ENCODE measurements around the gene IPPK.
"Not testable (repeated sequence)": the region's sequence is repeated elsewhere in the genome, so short reads cannot be mapped to it uniquely, and the experiment has no call there.

The IPPK gene

GRCh38 chr9:92601451-92601850 lies 68.5 kb downstream of the IPPK start:
- H3K27ac ChIP-seq: no peak overlapping the region
- no peak for TF ChIP-seq CTCF (conservative IDR thresholded peaks at IDR 0.05)
- no peak for TF ChIP-seq ZFX (IDR thresholded peaks at IDR 0.05)

GRCh38 chr9:92600462-92601261 lies 69.3 kb downstream of the IPPK start:
- no peak for TF ChIP-seq ZFX (IDR thresholded peaks at IDR 0.05)
- TF ChIP-seq CTCF (conservative IDR thresholded peaks at IDR 0.05): no peak
- H3K27ac ChIP-seq: no peak overlapping the region

GRCh38 chr9:92599938-92600461 lies 69.9 kb downstream of the IPPK start:
- H3K27ac ChIP-seq: no peak overlapping the region
- no peak for TF ChIP-seq CTCF (conservative IDR thresholded peaks at IDR 0.05)
- TF ChIP-seq ZFX (IDR thresholded peaks at IDR 0.05): no peak

- no peak overlapping the region for H3K27ac ChIP-seq
- TF ChIP-seq ZFX (IDR thresholded peaks at IDR 0.05) (no peak), CTCF (conservative IDR thresholded peaks at IDR 0.05) (no peak)
These were observed 71.5 kb downstream of the IPPK start for GRCh38 chr9:92598382-92598781.

GRCh38 chr9:92595930-92596329 lies 74.0 kb downstream of the IPPK start:
- TF ChIP-seq ZFX (IDR thresholded peaks at IDR 0.05): no peak
- no peak for TF ChIP-seq CTCF (conservative IDR thresholded peaks at IDR 0.05)
- H3K27ac ChIP-seq: no peak overlapping the region

- H3K27ac ChIP-seq: not testable (repeated sequence)
These were observed 74.9 kb downstream of the IPPK start for GRCh38 chr9:92595075-92595474.

GRCh38 chr9:92592946-92593861 lies 76.7 kb downstream of the IPPK start:
- TF ChIP-seq ZFX (IDR thresholded peaks at IDR 0.05): no peak
- TF ChIP-seq CTCF (conservative IDR thresholded peaks at IDR 0.05): no peak
- H3K27ac ChIP-seq: no peak overlapping the region
